DND-41 (cell line): ENCODE results near the gene DEK.
"Not testable (repeated sequence)": the region's sequence is repeated elsewhere in the genome, so short reads cannot be mapped to it uniquely, and the experiment has no call there.

ENCODE experiments used
- CTCF ChIP-seq: IDR thresholded peaks from 2 replicates; pipeline ENCODE4 v1.5.1; 2012; ENCODE audit warnings: borderline replicate concordance, low read length, moderate library complexity, mild to moderate bottlenecking; ENCODE audit not compliant: poor library complexity, severe bottlenecking; ENCODE audit errors: extremely low read depth
- EZH2 ChIP-seq: IDR thresholded peaks from 3 replicates; pipeline ENCODE4 v1.6.1; 2012; ENCODE audit warnings: borderline replicate concordance, low read depth, mild to moderate bottlenecking, moderate library complexity, low read length, inconsistent platforms; ENCODE audit not compliant: severe bottlenecking

GRCh38 chr6:18176198-18176597 lies 88.1 kb downstream of the DEK start:
- not testable (repeated sequence) for TF ChIP-seq CTCF, EZH2
